Activated CD4-positive, alpha-beta T cell treated with anti-CD3 and anti-CD28 coated beads, Interleukin-2, amount 50 U/mL, for 4 hours (primary cell): ENCODE data around the gene DCDC2.
"Not testable (repeated sequence)": the region's sequence is repeated elsewhere in the genome, so short reads cannot be mapped to it uniquely, and the experiment has no call there.

Experiments
- DNase-seq, 2 experiments: peaks; one replicate each; pipeline ENCODE4 v3.0.0-alpha.2; 2020

The DCDC2 gene

GRCh38 chr6:24207413-24207812, 150.4 kb downstream of the DCDC2 start:
- no peak for DNase-seq

- DNase-seq, result no peak
Observed at GRCh38 chr6:24205020-24205492, 152.8 kb downstream of the DCDC2 start.

GRCh38 chr6:24204113-24204512, 153.7 kb downstream of the DCDC2 start:
- DNase-seq, result not testable (repeated sequence)

- DNase-seq, result no peak
Observed at GRCh38 chr6:24197892-24198291, 160.0 kb downstream of the DCDC2 start.

GRCh38 chr6:24195836-24196597, 161.8 kb downstream of the DCDC2 start:
- DNase-seq, result no peak

GRCh38 chr6:24194978-24195700, 162.7 kb downstream of the DCDC2 start:
- no peak for DNase-seq

GRCh38 chr6:24193364-24193763, 164.5 kb downstream of the DCDC2 start:
- DNase-seq, result no peak

GRCh38 chr6:24191346-24191745, 166.5 kb downstream of the DCDC2 start:
- DNase-seq, result no peak

- no peak for DNase-seq
Observed at GRCh38 chr6:24188578-24189080, 169.2 kb downstream of the DCDC2 start.

- DNase-seq, result no peak
Observed at GRCh38 chr6:24187965-24188577, 169.8 kb downstream of the DCDC2 start.

- DNase-seq, result no peak
Observed at GRCh38 chr6:24186349-24186748, 171.5 kb downstream of the DCDC2 start.

GRCh38 chr6:24183584-24183983, 174.3 kb downstream of the DCDC2 start:
- no peak for DNase-seq

GRCh38 chr6:24157886-24158285, 200.0 kb downstream of the DCDC2 start:
- no peak for DNase-seq

GRCh38 chr6:24154121-24154520, 203.7 kb downstream of the DCDC2 start:
- no peak for DNase-seq

- no peak for DNase-seq
Observed at GRCh38 chr6:24152014-24152413, 205.8 kb downstream of the DCDC2 start.

- no peak for DNase-seq
Observed at GRCh38 chr6:24149836-24150235, 208.0 kb downstream of the DCDC2 start.

GRCh38 chr6:24149296-24149695, 208.6 kb downstream of the DCDC2 start:
- no peak for DNase-seq

- no peak for DNase-seq
Observed at GRCh38 chr6:24148684-24149083, 209.2 kb downstream of the DCDC2 start.

- no peak for DNase-seq
Observed at GRCh38 chr6:24148154-24148570, 209.7 kb downstream of the DCDC2 start.

- DNase-seq, result no peak
Observed at GRCh38 chr6:24147511-24148153, 210.2 kb downstream of the DCDC2 start.

GRCh38 chr6:24146871-24147270, 211.0 kb downstream of the DCDC2 start:
- DNase-seq, result no peak

GRCh38 chr6:24145690-24146131, 212.1 kb downstream of the DCDC2 start:
- DNase-seq, result no peak

GRCh38 chr6:24142733-24143132, 215.1 kb downstream of the DCDC2 start:
- DNase-seq, result not testable (repeated sequence)
